Esophagus squamous epithelium (tissue), 5 donors: ENCODE data around the gene HNRNPC. TPM values are rescaled to one million over a fixed set of nuclear protein-coding genes. Genes with fewer than 3 reads are reported as not detected.
"Not testable (repeated sequence)": the region's sequence is repeated elsewhere in the genome, so short reads cannot be mapped to it uniquely, and the experiment has no call there.

Experiments used
- DNase-seq: peaks from one replicate; lab custom pipeline; 2025; lab: John Stamatoyannopoulos, UW
- H3K27ac ChIP-seq, 4 donors: fragments of 200-600 bp; sonication (generic); one replicate each; pipeline ENCODE4 v1.5.1; 2016 to 2019; ENCODE audit warnings: mild to moderate bottlenecking in 1 of 4
- H3K27me3 ChIP-seq, 4 donors: fragments of 200-600 bp; sonication (generic); 1 replicate in 3 of 4; 2 replicates in 1 of 4; pipeline versions ENCODE4 v1.5.1 to v1.6.0; 2017 to 2021; ENCODE audit warnings: antibody characterized with exemption in 1 of 4
- H3K36me3 ChIP-seq, 3 donors: fragments of 200-600 bp; sonication (generic); one replicate each; pipeline ENCODE4 v1.5.1; 2016 to 2019
- H3K4me1 ChIP-seq, 3 donors: fragments of 200-600 bp; sonication (generic); one replicate each; pipeline ENCODE4 v1.5.1; 2017 to 2019
- H3K4me3 ChIP-seq, 4 donors: fragments of 200-600 bp; sonication (generic); 1 replicate in 3 of 4; 2 replicates in 1 of 4; pipeline ENCODE4 v1.5.1; 2016 to 2019; ENCODE audit warnings: mild to moderate bottlenecking in 2 of 4, moderate library complexity in 1 of 4
- H3K9me3 ChIP-seq, 3 donors: fragments of 200-600 bp; sonication (generic); one replicate each; pipeline ENCODE4 v1.5.1; 2016 to 2019
- CTCF ChIP-seq, 6 experiments: fragments of 450-650 bp in 4 of 6; fragments of 200-600 bp in 2 of 6; sonication (generic) in 2 of 6; IDR thresholded peaks; one replicate each; pipeline ENCODE4 v1.5.1; 2016 to 2019; ENCODE audit warnings: antibody characterized with exemption in 6 of 6, mild to moderate bottlenecking in 4 of 6, moderate library complexity in 4 of 6
- POLR2A ChIP-seq, 4 donors: fragments of 450-650 bp; IDR thresholded peaks; one replicate each; pipeline ENCODE4 v1.6.1; 2017; ENCODE audit warnings: antibody characterized with exemption in 4 of 4, mild to moderate bottlenecking in 4 of 4, moderate library complexity in 3 of 4
- WGBS, 2 donors: methylation state at CpG; one replicate each; pipeline ENCODE4 v1.1.5; 2018; 5-methylcytosine and 5-hydroxymethylcytosine counted together
- intact Hi-C: fragments of 100-400 bp; cut with DNase I; formaldehyde crosslinking; loops from one replicate; pipeline ENCODE4 v1.15.0; 2022
- total RNA-seq, 4 donors: library from RNA; depleted of rRNA; stranded (reverse); fragments of >200 nt; gene quantifications; one replicate each; pipeline ENCODE4 v1.1.0, GENCODE V29; 2016
- donor health status: DM: yes; HTN: yes; CAD: no.

Gene HNRNPC
- total RNA-seq, 4 donors from 2014 or later = 252 to 651 (median 476) TPM

GRCh38 chr14:21227150-21227549 lies 42.1 kb downstream of the HNRNPC start:
- DNase-seq = no peak
- intact Hi-C loops = no loop called here
- Histone ChIP-seq H3K4me1 (peaks cover 0 to 36% (median 4%) of the 10 kb centered on the region in 3 donors), H3K27ac (no peak overlapping the region), H3K27me3 (no peaks in the 10 kb centered on the region), H3K9me3 (no peaks in the 10 kb centered on the region), H3K4me3 (no peak overlapping the region), H3K36me3 (peaks cover 18 to 100% (median 41%) of the 10 kb centered on the region in 3 donors)
- WGBS, 2 donors = 74 to 85% methylated on average over 5 of the region's 5 CpGs
- no peak for TF ChIP-seq CTCF (IDR thresholded peaks at IDR 0.05)
- TF ChIP-seq POLR2A (IDR thresholded peaks at IDR 0.05) = no peak

- 85 to 88% methylated on average over 7 to 8 of the region's 8 CpGs for WGBS, 2 donors
- intact Hi-C loops = no loop called here
Measured at GRCh38 chr14:21226467-21226866, 42.8 kb downstream of the HNRNPC start.

GRCh38 chr14:21225164-21225563 lies 44.1 kb downstream of the HNRNPC start:
- peaks cover 0 to 30% (median 0%) of the 10 kb centered on the region in 3 donors for H3K4me1 ChIP-seq
- DNase-seq, H3K27ac ChIP-seq, H3K27me3 ChIP-seq, H3K9me3 ChIP-seq, H3K4me3 ChIP-seq, intact Hi-C loops: not testable (repeated sequence)
- WGBS, 2 donors = 88 to 90% methylated on average over 4 to 7 of the region's 7 CpGs
- peaks cover 11 to 100% (median 37%) of the 10 kb centered on the region in 3 donors for H3K36me3 ChIP-seq

More at GRCh38 chr14:21226467-21226866, 42.8 kb downstream of the HNRNPC start:
- no peak for TF ChIP-seq CTCF (IDR thresholded peaks at IDR 0.05)
- no peak for TF ChIP-seq POLR2A (IDR thresholded peaks at IDR 0.05)
- H3K9me3 ChIP-seq = no peaks in the 10 kb centered on the region
- DNase-seq = no peak
- no peak overlapping the region for H3K4me3 ChIP-seq
- no peak overlapping the region for H3K27ac ChIP-seq
- peaks cover 0 to 29% (median 3%) of the 10 kb centered on the region in 3 donors for H3K4me1 ChIP-seq
- H3K36me3 ChIP-seq = peaks cover 18 to 100% (median 41%) of the 10 kb centered on the region in 3 donors
- no peaks in the 10 kb centered on the region for H3K27me3 ChIP-seq

GRCh38 chr14:21220874-21221477 lies 48.3 kb downstream of the HNRNPC start:
- H3K9me3 ChIP-seq = no peaks in the 10 kb centered on the region
- H3K4me3 ChIP-seq = no peak overlapping the region
- peaks cover 0 to 63% (median 4%) of the 10 kb centered on the region in 3 donors for H3K4me1 ChIP-seq
- peaks cover 0 to 100% (median 13%) of the 10 kb centered on the region in 3 donors for H3K36me3 ChIP-seq
- WGBS, 2 donors = 87 to 88% methylated on average over 9 of the region's 9 CpGs
- H3K27ac ChIP-seq = no peak overlapping the region
- no peak for TF ChIP-seq CTCF (IDR thresholded peaks at IDR 0.05)
- TF ChIP-seq POLR2A (IDR thresholded peaks at IDR 0.05) = no peak
- H3K27me3 ChIP-seq = no peaks in the 10 kb centered on the region
- no peak for DNase-seq
- intact Hi-C loops = no loop called here

- H3K9me3 ChIP-seq = no peaks in the 10 kb centered on the region
- DNase-seq = no peak
- TF ChIP-seq POLR2A (IDR thresholded peaks at IDR 0.05) = no peak
- no peak for TF ChIP-seq CTCF (IDR thresholded peaks at IDR 0.05)
- no peak overlapping the region for H3K4me3 ChIP-seq
- H3K36me3 ChIP-seq = peaks cover 0 to 100% (median 6%) of the 10 kb centered on the region in 3 donors
- intact Hi-C loops = no loop called here
- no peaks in the 10 kb centered on the region for H3K27me3 ChIP-seq
- no peak overlapping the region for H3K27ac ChIP-seq
- H3K4me1 ChIP-seq = peaks cover 0 to 76% (median 6%) of the 10 kb centered on the region in 3 donors
- 68 to 75% methylated on average over 4 of the region's 4 CpGs for WGBS, 2 donors
Measured at GRCh38 chr14:21219561-21220111, 49.6 kb downstream of the HNRNPC start.
